Measurements from ENCODE around the gene UNC13C.

UNC13C gene

GRCh38 chr15:54347082-54347827 is 369.0 kb downstream of the UNC13C start:
- no peak overlapping the region for H3K27ac ChIP-seq

GRCh38 chr15:54353726-54354125 is 375.5 kb downstream of the UNC13C start:
- TF ChIP-seq ZFX (IDR thresholded peaks at IDR 0.05) (no peak), CTCF (conservative IDR thresholded peaks at IDR 0.05) (no peak)
- H3K27ac ChIP-seq: no peak overlapping the region

More at GRCh38 chr15:54347082-54347827, 369.0 kb downstream of the UNC13C start:
- TF ChIP-seq CTCF (conservative IDR thresholded peaks at IDR 0.05) (no peak), ZFX (IDR thresholded peaks at IDR 0.05) (no peak)

DNA sequence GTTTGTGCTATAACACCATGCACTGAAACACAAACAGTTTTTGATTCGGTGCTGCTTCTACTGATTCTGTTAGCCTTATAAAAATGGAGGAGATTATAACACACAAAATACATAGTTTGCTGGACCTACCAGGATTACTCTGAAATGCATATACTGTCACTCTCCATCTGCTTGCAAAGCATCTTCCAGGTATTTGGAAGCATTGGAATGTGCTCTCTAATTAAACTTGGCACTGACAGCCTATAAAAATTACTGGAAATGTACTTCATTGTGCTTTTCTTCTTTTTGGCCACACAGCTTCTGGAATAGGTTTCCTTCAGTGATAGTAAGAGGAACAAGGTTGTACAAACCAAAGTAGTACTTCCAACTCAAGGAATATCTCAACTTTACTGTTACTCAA is 376.1 kb downstream of the UNC13C start:
- TF ChIP-seq ZFX (IDR thresholded peaks at IDR 0.05) (no peak), CTCF (conservative IDR thresholded peaks at IDR 0.05) (no peak)
- H3K27ac ChIP-seq: no peak overlapping the region

GRCh38 chr15:54364961-54365360 is 386.7 kb downstream of the UNC13C start:
- TF ChIP-seq CTCF (conservative IDR thresholded peaks at IDR 0.05) (no peak), ZFX (IDR thresholded peaks at IDR 0.05) (no peak)
- no peak overlapping the region for H3K27ac ChIP-seq

- H3K27ac ChIP-seq: no peak overlapping the region
- TF ChIP-seq ZFX (IDR thresholded peaks at IDR 0.05): no peak
- TF ChIP-seq CTCF (conservative IDR thresholded peaks at IDR 0.05): no peak
Observed at GRCh38 chr15:54373332-54373731, 395.1 kb downstream of the UNC13C start.

GRCh38 chr15:54374184-54374952 is 396.1 kb downstream of the UNC13C start:
- no peak overlapping the region for H3K27ac ChIP-seq
- no peak for TF ChIP-seq ZFX (IDR thresholded peaks at IDR 0.05)
- TF ChIP-seq CTCF (conservative IDR thresholded peaks at IDR 0.05): no peak

DNA sequence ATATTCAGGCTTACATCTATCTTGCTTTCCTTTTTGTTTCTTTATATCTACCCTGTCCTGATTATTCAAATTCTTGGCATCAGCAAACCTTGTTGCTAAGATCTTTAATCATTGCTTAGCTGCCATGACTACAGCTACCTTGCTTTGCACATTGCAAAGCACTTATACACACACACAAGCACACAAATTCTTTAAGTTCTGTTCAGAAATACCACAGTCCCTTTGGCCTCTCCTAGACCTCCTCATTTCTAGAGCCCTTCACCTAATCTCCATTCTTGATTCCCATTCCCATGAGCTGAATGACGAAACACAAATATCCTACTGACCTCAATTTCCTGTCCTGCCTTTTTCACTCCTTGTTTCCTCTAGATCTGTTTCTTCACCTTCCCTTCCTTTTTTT is 409.6 kb downstream of the UNC13C start:
- TF ChIP-seq ZFX (IDR thresholded peaks at IDR 0.05) (no peak), CTCF (conservative IDR thresholded peaks at IDR 0.05) (no peak)
- no peak overlapping the region for H3K27ac ChIP-seq
